Calu3 (cell line): ENCODE measurements around the gene MAD1L1. TPM values are rescaled to one million over a fixed set of nuclear protein-coding genes. Genes with fewer than 3 reads are reported as not detected.

ENCODE experiments used
- BruUV-seq: library from RNA; stranded (reverse); fragments of 400-500 nt; replicated peaks from 2 replicates; lab custom pipeline; 2021; lab: Mats Ljungman, UMichigan
- CTCF ChIA-PET: fragments of 300-600 bp; sonication (Branson Sonifier 250); formaldehyde crosslinking; loops from one replicate; lab custom pipeline; 2022; ENCODE audit warnings: antibody characterized with exemption; lab: Charles Lee
- DNase-seq: peaks from one replicate; pipeline ENCODE4 v3.0.0; 2022
- H3K27ac Mint-ChIP-seq: one replicate; pipeline ENCODE4 v1.8.0; 2022; ENCODE audit warnings: mixed read lengths; ENCODE audit not compliant: unreplicated experiment
- H3K27me3 Mint-ChIP-seq: one replicate; pipeline ENCODE4 v1.8.0; 2022; ENCODE audit warnings: mixed read lengths; ENCODE audit not compliant: unreplicated experiment
- H3K36me3 Mint-ChIP-seq: one replicate; pipeline ENCODE4 v1.8.0; 2022; ENCODE audit warnings: mild to moderate bottlenecking, moderate library complexity, mixed read lengths; ENCODE audit not compliant: insufficient read depth, unreplicated experiment
- H3K4me1 Mint-ChIP-seq: one replicate; pipeline ENCODE4 v1.8.0; 2022; ENCODE audit warnings: mild to moderate bottlenecking, low read depth, mixed read lengths; ENCODE audit not compliant: unreplicated experiment
- H3K4me3 Mint-ChIP-seq: one replicate; pipeline ENCODE4 v1.8.0; 2022; ENCODE audit warnings: mild to moderate bottlenecking, low read depth, moderate library complexity, mixed read lengths; ENCODE audit not compliant: unreplicated experiment
- H3K9me3 Mint-ChIP-seq: one replicate; pipeline ENCODE4 v1.8.0; 2022; ENCODE audit warnings: low read depth, mixed read lengths; ENCODE audit not compliant: unreplicated experiment
- intact Hi-C: fragments of 100-400 bp; cut with micrococcal nuclease; formaldehyde crosslinking; loops from one replicate; pipeline ENCODE4 v1.10.0; 2022; ENCODE audit not compliant: unreplicated experiment
- total RNA-seq: library from RNA; stranded (reverse); gene quantifications from 2 replicates; pipeline ENCODE4 v1.2.3, GENCODE V29; 2022
- TF ChIP-seq, protein P1 (sequence below): fragments of 200-600 bp; IDR thresholded peaks from one replicate; pipeline ENCODE4 v1.8.0; 2022; ENCODE audit warnings: antibody characterized with exemption; ENCODE audit not compliant: unreplicated experiment

MAD1L1 gene
- total RNA-seq, 1 experiment from 2014 or later: 86.0 TPM

GRCh38 chr7:1967512-1968396 lies 265.0 kb downstream of the MAD1L1 start:
- Mint-ChIP-seq H3K27me3 (no peaks in the 10 kb centered on the region), H3K36me3 (peaks cover 6% of the 10 kb centered on the region), H3K4me3 (no peak overlapping the region), H3K27ac (no peak overlapping the region), H3K4me1 (no peaks in the 10 kb centered on the region), H3K9me3 (no peaks in the 10 kb centered on the region)
- TF ChIP-seq, protein P1, sequence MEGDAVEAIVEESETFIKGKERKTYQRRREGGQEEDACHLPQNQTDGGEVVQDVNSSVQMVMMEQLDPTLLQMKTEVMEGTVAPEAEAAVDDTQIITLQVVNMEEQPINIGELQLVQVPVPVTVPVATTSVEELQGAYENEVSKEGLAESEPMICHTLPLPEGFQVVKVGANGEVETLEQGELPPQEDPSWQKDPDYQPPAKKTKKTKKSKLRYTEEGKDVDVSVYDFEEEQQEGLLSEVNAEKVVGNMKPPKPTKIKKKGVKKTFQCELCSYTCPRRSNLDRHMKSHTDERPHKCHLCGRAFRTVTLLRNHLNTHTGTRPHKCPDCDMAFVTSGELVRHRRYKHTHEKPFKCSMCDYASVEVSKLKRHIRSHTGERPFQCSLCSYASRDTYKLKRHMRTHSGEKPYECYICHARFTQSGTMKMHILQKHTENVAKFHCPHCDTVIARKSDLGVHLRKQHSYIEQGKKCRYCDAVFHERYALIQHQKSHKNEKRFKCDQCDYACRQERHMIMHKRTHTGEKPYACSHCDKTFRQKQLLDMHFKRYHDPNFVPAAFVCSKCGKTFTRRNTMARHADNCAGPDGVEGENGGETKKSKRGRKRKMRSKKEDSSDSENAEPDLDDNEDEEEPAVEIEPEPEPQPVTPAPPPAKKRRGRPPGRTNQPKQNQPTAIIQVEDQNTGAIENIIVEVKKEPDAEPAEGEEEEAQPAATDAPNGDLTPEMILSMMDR: no peak
- no peak for DNase-seq
- CTCF ChIA-PET: no interaction called here
- no TSS peak for BruUV-seq
- intact Hi-C loops: no loop called here

GRCh38 chr7:1966631-1967200 lies 266.0 kb downstream of the MAD1L1 start:
- no peak overlapping the region for H3K27ac Mint-ChIP-seq
- TF ChIP-seq, protein P1: no peak
- BruUV-seq: no TSS peak
- no peak overlapping the region for H3K4me3 Mint-ChIP-seq
- no peaks in the 10 kb centered on the region for H3K9me3 Mint-ChIP-seq
- DNase-seq: no peak
- H3K27me3 Mint-ChIP-seq: no peaks in the 10 kb centered on the region
- H3K36me3 Mint-ChIP-seq: peaks cover 6% of the 10 kb centered on the region
- intact Hi-C loops: no loop called here
- CTCF ChIA-PET: no interaction called here
- H3K4me1 Mint-ChIP-seq: no peaks in the 10 kb centered on the region

DNA sequence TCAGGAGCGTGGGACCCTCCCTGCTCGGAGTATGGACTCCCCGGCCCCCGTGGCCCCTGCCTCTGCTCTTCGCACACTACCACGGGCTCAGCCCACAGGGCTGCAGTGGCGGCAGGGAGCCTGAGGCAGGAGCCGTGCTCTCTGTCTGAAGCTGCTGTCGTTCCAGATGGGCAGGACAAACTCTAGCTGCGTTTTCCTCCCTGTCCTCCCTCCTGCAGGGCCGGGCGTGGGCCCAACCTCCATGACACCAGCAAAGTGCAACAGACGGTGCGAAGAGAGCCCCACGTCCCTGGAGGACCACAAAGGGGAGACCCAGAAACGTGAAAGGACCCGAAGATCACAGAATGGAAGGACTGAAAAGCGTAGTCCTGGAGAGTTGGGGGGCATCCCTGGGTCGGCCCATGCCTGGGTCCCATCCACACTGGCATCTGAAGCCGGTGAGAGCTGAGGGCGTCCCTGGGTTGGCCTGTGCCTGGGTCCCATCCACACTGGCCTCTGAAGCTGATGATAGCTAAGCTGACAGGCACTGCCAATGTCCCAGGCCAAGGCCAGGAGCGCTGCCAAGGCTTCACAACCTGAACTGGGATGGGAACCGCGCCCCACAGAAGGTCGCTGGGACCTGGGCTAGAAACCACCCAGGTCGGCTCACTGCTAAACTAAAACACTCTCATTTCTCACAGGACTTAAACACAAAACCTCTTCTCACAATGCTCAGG lies 267.0 kb downstream of the MAD1L1 start:
- Mint-ChIP-seq H3K9me3 (no peaks in the 10 kb centered on the region), H3K36me3 (peaks cover 6% of the 10 kb centered on the region), H3K27me3 (no peaks in the 10 kb centered on the region), H3K4me3 (no peak overlapping the region), H3K4me1 (no peaks in the 10 kb centered on the region), H3K27ac (no peak overlapping the region)
- intact Hi-C loops: no loop called here
- no peak for DNase-seq
- BruUV-seq: no TSS peak
- CTCF ChIA-PET: no interaction called here
- TF ChIP-seq, protein P1: no peak

DNA sequence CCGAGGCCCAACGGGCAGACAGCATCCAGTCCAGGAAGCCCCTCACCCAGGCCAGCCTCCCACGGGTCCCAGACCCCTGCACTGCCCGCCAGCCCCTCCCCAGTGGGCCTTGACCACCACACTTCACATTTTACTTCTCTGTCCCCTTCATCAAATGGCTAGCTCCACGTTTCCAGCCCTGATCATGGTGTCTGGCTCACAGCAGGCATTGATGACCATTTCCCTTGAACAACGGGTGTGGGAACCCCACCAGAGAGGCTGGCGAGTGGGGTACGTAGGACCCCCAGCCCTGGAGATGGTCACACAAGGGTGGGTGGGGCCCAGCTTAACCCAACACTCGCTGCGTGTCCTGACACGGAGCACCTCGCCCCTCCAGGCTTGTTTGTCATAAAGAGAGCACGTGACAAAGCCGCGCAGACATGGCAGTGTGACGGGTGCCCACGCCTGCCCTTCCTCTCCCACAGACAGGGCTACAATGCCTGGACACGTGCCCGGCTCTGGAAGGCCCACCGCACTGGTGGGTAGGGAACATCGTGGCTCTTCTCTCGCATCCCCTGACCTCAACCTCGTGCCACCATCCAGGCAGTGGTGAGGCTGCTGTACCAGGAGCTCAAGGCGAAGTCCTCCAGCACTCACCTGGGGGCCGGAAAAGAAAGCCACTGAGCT lies 267.7 kb downstream of the MAD1L1 start:
- Mint-ChIP-seq H3K27me3 (no peaks in the 10 kb centered on the region), H3K4me3 (no peak overlapping the region), H3K27ac (no peak overlapping the region), H3K9me3 (no peaks in the 10 kb centered on the region), H3K36me3 (peaks cover 6% of the 10 kb centered on the region), H3K4me1 (no peaks in the 10 kb centered on the region)
- CTCF ChIA-PET: no interaction called here
- no peak for DNase-seq
- no TSS peak for BruUV-seq
- intact Hi-C loops: no loop called here
- TF ChIP-seq, protein P1: no peak
